ENCODE measurements around the gene SBF2. TPM values are rescaled to one million over a fixed set of nuclear protein-coding genes. Genes with fewer than 3 reads are reported as not detected.
A peak's percentile ranks its signal among the peaks of the same experiment; 100 is the strongest.

Gene SBF2
- total RNA-seq, 1 donor from 2014 or later: 34.5 TPM

GRCh38 chr11:9756461-9756860 lies 537.6 kb downstream of the SBF2 start:
- no peak for DNase-seq (ENCODE audit: low spot score in 2 of 2)
- no peak for TF ChIP-seq CTCF (IDR thresholded peaks at IDR 0.05)
- Histone ChIP-seq H3K27me3 (no peaks in the 10 kb centered on the region), H3K36me3 (peaks cover 7 to 8% of the 10 kb centered on the region in 2 donors), H3K27ac (peak overlapping the region in 1 of 2 donors; percentile 38), H3K4me3 (no peak overlapping the region), H3K4me1 (peaks cover 13 to 23% of the 10 kb centered on the region in 2 donors), H3K9me3 (no peaks in the 10 kb centered on the region)
- intact Hi-C loops (cut with DNase I): loop anchor here (5.0 kb wide), 2 partner anchors 184 to 611 kb away; partner anchors contain the start of gene WEE1

- DNase-seq (ENCODE audit: low spot score in 2 of 2): no peak
- no peak overlapping the region for H3K4me3 ChIP-seq
- H3K27me3 ChIP-seq: no peaks in the 10 kb centered on the region
- no peak for TF ChIP-seq CTCF (IDR thresholded peaks at IDR 0.05)
- peak overlapping the region; percentile 7 to 38 for H3K27ac ChIP-seq
- peaks cover 14% of the 10 kb centered on the region in 2 donors for H3K36me3 ChIP-seq
- peaks cover 13 to 21% of the 10 kb centered on the region in 2 donors for H3K4me1 ChIP-seq
- intact Hi-C loops (cut with DNase I): loop anchor here (5.0 kb wide), 2 partner anchors 183 to 612 kb away; partner anchors contain the start of gene WEE1
- no peaks in the 10 kb centered on the region for H3K9me3 ChIP-seq
These were observed 538.3 kb downstream of the SBF2 start for GRCh38 chr11:9755561-9756185.

GRCh38 chr11:9754010-9754471 lies 540.0 kb downstream of the SBF2 start:
- H3K9me3 ChIP-seq: no peaks in the 10 kb centered on the region
- DNase-seq (ENCODE audit: low spot score in 2 of 2): no peak
- H3K27ac ChIP-seq: peak overlapping the region; percentile 39 to 55
- no peak overlapping the region for H3K4me3 ChIP-seq
- H3K4me1 ChIP-seq: peaks cover 3 to 6% of the 10 kb centered on the region in 2 donors
- H3K36me3 ChIP-seq: peaks cover 26 to 30% of the 10 kb centered on the region in 2 donors
- intact Hi-C loops (cut with DNase I): no loop called here
- TF ChIP-seq CTCF (IDR thresholded peaks at IDR 0.05): no peak
- H3K27me3 ChIP-seq: no peaks in the 10 kb centered on the region

GRCh38 chr11:9753021-9753420 lies 541.0 kb downstream of the SBF2 start:
- Histone ChIP-seq H3K27ac (no peak overlapping the region), H3K27me3 (no peaks in the 10 kb centered on the region), H3K4me3 (no peak overlapping the region), H3K36me3 (peaks cover 30 to 33% of the 10 kb centered on the region in 2 donors), H3K9me3 (no peaks in the 10 kb centered on the region), H3K4me1 (peaks cover 0 to 7% of the 10 kb centered on the region in 2 donors)
- no peak for DNase-seq (ENCODE audit: low spot score in 2 of 2)
- intact Hi-C loops (cut with DNase I): no loop called here
- TF ChIP-seq CTCF (IDR thresholded peaks at IDR 0.05): no peak

- DNase-seq (ENCODE audit: low spot score in 2 of 2): no peak
- no peaks in the 10 kb centered on the region for H3K9me3 ChIP-seq
- H3K27ac ChIP-seq: no peak overlapping the region
- peaks cover 30 to 33% of the 10 kb centered on the region in 2 donors for H3K36me3 ChIP-seq
- peaks cover 3 to 7% of the 10 kb centered on the region in 2 donors for H3K4me1 ChIP-seq
- intact Hi-C loops (cut with DNase I): no loop called here
- H3K4me3 ChIP-seq: no peak overlapping the region
- H3K27me3 ChIP-seq: no peaks in the 10 kb centered on the region
- no peak for TF ChIP-seq CTCF (IDR thresholded peaks at IDR 0.05)
These were observed 541.9 kb downstream of the SBF2 start for GRCh38 chr11:9752091-9752490.
